GM21717 (cell line): ENCODE data around the gene BTLA.
"Not testable (repeated sequence)": the region's sequence is repeated elsewhere in the genome, so short reads cannot be mapped to it uniquely, and the experiment has no call there.

Source experiments
- ATAC-seq: cut with Tn5 transposase; IDR thresholded peaks from one replicate; pipeline ENCODE4 v1.9.1; 2021; ENCODE audit warnings: mild to moderate bottlenecking, moderate library complexity; ENCODE audit not compliant: unreplicated experiment

BTLA gene

GRCh38 chr3:112456147-112456546, 43.1 kb downstream of the BTLA start:
- ATAC-seq: no peak

- ATAC-seq: no peak
Measured at GRCh38 chr3:112448939-112449338, 50.3 kb downstream of the BTLA start.

- no peak for ATAC-seq
Measured at GRCh38 chr3:112446343-112446742, 52.9 kb downstream of the BTLA start.

- no peak for ATAC-seq
Measured at GRCh38 chr3:112445839-112446238, 53.4 kb downstream of the BTLA start.

GRCh38 chr3:112437146-112438022, 61.9 kb downstream of the BTLA start:
- ATAC-seq: no peak

GRCh38 chr3:112429960-112430359, 69.3 kb downstream of the BTLA start:
- ATAC-seq: no peak

GRCh38 chr3:112427123-112427522, 72.1 kb downstream of the BTLA start:
- ATAC-seq: no peak

GRCh38 chr3:112425858-112426750, 73.2 kb downstream of the BTLA start:
- no peak for ATAC-seq

GRCh38 chr3:112425382-112425781, 73.9 kb downstream of the BTLA start:
- ATAC-seq: no peak

GRCh38 chr3:112424394-112424793, 74.9 kb downstream of the BTLA start:
- ATAC-seq: no peak

GRCh38 chr3:112422921-112423320, 76.4 kb downstream of the BTLA start:
- not testable (repeated sequence) for ATAC-seq

GRCh38 chr3:112418526-112418925, 80.7 kb downstream of the BTLA start:
- not testable (repeated sequence) for ATAC-seq

GRCh38 chr3:112417696-112418318, 81.5 kb downstream of the BTLA start:
- ATAC-seq: no peak

- ATAC-seq: no peak
Measured at GRCh38 chr3:112416391-112417212, 82.7 kb downstream of the BTLA start.

- ATAC-seq: no peak
Measured at GRCh38 chr3:112415390-112415789, 83.9 kb downstream of the BTLA start.
